Measurements from ENCODE around the gene MACROH2A1. TPM values are rescaled to one million over a fixed set of nuclear protein-coding genes. Genes with fewer than 3 reads are reported as not detected.
A peak's percentile ranks its signal among the peaks of the same experiment; 100 is the strongest.

MACROH2A1 gene
- polyA plus RNA-seq, 1 experiment, result 129 TPM

- H3K4me3 ChIP-seq (ENCODE audit: low read depth, low read length), result no peak overlapping the region
- H3K27ac ChIP-seq (ENCODE audit: low read depth, low read length), result peak overlapping the region; percentile 81
- no peak for TF ChIP-seq CTCF (IDR thresholded peaks at IDR 0.05; ENCODE audit: low read depth, low read length)
- no peaks in the 10 kb centered on the region for H3K27me3 ChIP-seq (ENCODE audit: control insufficient read depth, insufficient read depth, low read length)
- DNase-seq (ENCODE audit: low read depth, low spot score), result peak; percentile 84
- ChIA-PET POLR2A (interaction anchor here (0.9 to 1.6 kb wide), 4 partner anchors 13 to 145 kb away, joined by 3 to 7 read pairs (median 4); partner anchors contain the start of gene MACROH2A1), CTCF (interaction anchor here (0.5 to 2.1 kb wide), 3 partner anchors 72 to 110 kb away, joined by 3 to 8 read pairs (median 4); no protein-coding TSS in a partner anchor)
- H3K9me3 ChIP-seq (ENCODE audit: control insufficient read depth, insufficient read depth, low read length), result no peaks in the 10 kb centered on the region
Measured at GRCh38 chr5:135353952-135354721, 44.9 kb downstream of the MACROH2A1 start.

- H3K4me3 ChIP-seq (ENCODE audit: low read depth, low read length), result no peak overlapping the region
- no peak for TF ChIP-seq CTCF (IDR thresholded peaks at IDR 0.05; ENCODE audit: low read depth, low read length)
- ChIA-PET POLR2A (no interaction called here), CTCF (interaction anchor here (1.3 kb wide), 1 partner anchor 75 kb away, joined by 4 read pairs; no protein-coding TSS in a partner anchor)
- no peaks in the 10 kb centered on the region for H3K9me3 ChIP-seq (ENCODE audit: control insufficient read depth, insufficient read depth, low read length)
- no peak overlapping the region for H3K27ac ChIP-seq (ENCODE audit: low read depth, low read length)
- DNase-seq (ENCODE audit: low read depth, low spot score), result no peak
- H3K27me3 ChIP-seq (ENCODE audit: control insufficient read depth, insufficient read depth, low read length), result no peaks in the 10 kb centered on the region
Measured at GRCh38 chr5:135350536-135350935, 48.5 kb downstream of the MACROH2A1 start.

DNA sequence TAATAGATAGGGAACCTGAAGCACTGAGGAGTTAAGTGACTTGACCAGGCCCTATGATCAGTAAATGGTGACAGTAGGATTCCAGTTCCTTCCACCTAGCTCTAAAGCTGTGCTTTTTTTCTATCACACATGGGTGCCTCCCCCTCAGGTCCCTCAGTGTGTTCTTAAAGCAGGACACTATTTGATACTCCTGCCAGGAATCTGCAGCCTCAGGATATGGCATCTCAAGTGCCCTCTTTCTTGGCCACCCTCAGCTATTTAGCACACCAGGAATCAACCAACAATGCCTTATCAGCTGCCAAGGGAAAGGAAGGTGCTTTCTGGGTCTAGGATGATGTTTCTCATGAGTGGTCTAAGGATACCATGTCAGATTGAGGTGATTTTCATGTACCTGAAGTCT lies 49.1 kb downstream of the MACROH2A1 start:
- no peak for DNase-seq (ENCODE audit: low read depth, low spot score)
- Histone ChIP-seq H3K27me3 (ENCODE audit: control insufficient read depth, insufficient read depth, low read length) (no peaks in the 10 kb centered on the region), H3K9me3 (ENCODE audit: control insufficient read depth, insufficient read depth, low read length) (no peaks in the 10 kb centered on the region), H3K27ac (ENCODE audit: low read depth, low read length) (no peak overlapping the region), H3K4me3 (ENCODE audit: low read depth, low read length) (no peak overlapping the region)
- CTCF ChIA-PET, result interaction anchor here (1.3 kb wide), 1 partner anchor 76 kb away, joined by 4 read pairs; no protein-coding TSS in a partner anchor
- POLR2A ChIA-PET, result no interaction called here
- no peak for TF ChIP-seq CTCF (IDR thresholded peaks at IDR 0.05; ENCODE audit: low read depth, low read length)

DNA sequence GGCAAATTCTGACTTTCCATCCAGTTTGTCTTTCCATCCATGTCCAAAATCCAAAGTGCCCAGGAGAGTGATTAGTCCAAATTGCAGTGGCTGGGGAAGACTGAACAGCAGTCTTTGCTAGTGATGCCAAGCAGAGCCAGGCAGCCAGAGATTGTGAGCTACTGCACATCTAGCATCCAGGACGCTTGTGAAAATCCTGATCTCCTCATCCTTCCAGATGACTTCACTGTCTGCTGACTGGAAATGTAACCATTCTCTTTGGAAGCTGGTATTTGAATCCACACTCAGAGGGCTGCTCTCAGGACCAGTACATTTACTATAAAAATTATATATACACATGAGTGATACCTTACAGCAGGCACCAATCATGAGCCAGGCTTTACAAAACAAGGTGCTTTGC lies 49.6 kb downstream of the MACROH2A1 start:
- ChIA-PET POLR2A (interaction anchor here (0.7 kb wide), 1 partner anchor 11 kb away, joined by 3 read pairs; no protein-coding TSS in a partner anchor), CTCF (interaction anchor here (1.0 to 1.4 kb wide), 3 partner anchors 10 to 76 kb away, joined by 3 to 5 read pairs (median 4); no protein-coding TSS in a partner anchor)
- no peak for DNase-seq (ENCODE audit: low read depth, low spot score)
- TF ChIP-seq CTCF (IDR thresholded peaks at IDR 0.05; ENCODE audit: low read depth, low read length), result no peak
- H3K4me3 ChIP-seq (ENCODE audit: low read depth, low read length), result no peak overlapping the region
- no peak overlapping the region for H3K27ac ChIP-seq (ENCODE audit: low read depth, low read length)
- no peaks in the 10 kb centered on the region for H3K9me3 ChIP-seq (ENCODE audit: control insufficient read depth, insufficient read depth, low read length)
- no peaks in the 10 kb centered on the region for H3K27me3 ChIP-seq (ENCODE audit: control insufficient read depth, insufficient read depth, low read length)

DNA sequence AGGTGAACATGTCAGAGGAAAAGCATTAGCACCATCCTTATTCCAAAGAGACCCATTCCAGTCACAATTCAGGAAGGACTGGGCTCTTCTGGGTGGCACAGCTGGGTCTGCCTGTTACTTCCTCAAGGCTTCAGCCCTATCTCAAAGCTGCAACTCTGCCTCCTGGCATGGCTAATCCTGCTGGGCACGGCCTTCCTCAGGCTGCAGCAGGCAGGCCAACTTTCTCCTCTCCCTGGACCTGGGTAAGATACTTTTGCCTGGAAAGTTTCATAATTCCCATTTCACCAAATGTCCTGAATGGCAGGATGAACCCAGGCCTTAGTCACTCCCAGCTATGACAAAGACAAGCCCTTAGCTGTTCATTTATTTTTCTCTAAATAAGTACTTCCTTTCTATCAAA lies 50.1 kb downstream of the MACROH2A1 start:
- Histone ChIP-seq H3K4me3 (ENCODE audit: low read depth, low read length) (no peak overlapping the region), H3K9me3 (ENCODE audit: control insufficient read depth, insufficient read depth, low read length) (no peaks in the 10 kb centered on the region), H3K27ac (ENCODE audit: low read depth, low read length) (no peak overlapping the region), H3K27me3 (ENCODE audit: control insufficient read depth, insufficient read depth, low read length) (no peaks in the 10 kb centered on the region)
- no peak for DNase-seq (ENCODE audit: low read depth, low spot score)
- POLR2A ChIA-PET, result interaction anchor here (0.7 kb wide), 1 partner anchor 11 kb away, joined by 3 read pairs; no protein-coding TSS in a partner anchor
- no peak for TF ChIP-seq CTCF (IDR thresholded peaks at IDR 0.05; ENCODE audit: low read depth, low read length)
- CTCF ChIA-PET, result interaction anchor here (1.0 to 1.4 kb wide), 2 partner anchors 10 to 77 kb away, joined by 3 to 5 read pairs; no protein-coding TSS in a partner anchor

All from AG04450 (cell line).